LNCaP clone FGC (cell line): Measurements from ENCODE around the gene BNIPL.

ENCODE experiments used
- DNase-seq: peaks from one replicate; pipeline ENCODE4 v3.0.0-alpha.2; 2011; ENCODE audit warnings: low read depth
- H3K4me3 ChIP-seq: 2 replicates; pipeline ENCODE4 v1.5.1; 2011; ENCODE audit warnings: mild to moderate bottlenecking, low read depth, low read length, control low read depth
- CTCF ChIP-seq: IDR thresholded peaks from 2 replicates; pipeline ENCODE4 v1.5.1; 2012; ENCODE audit warnings: mild to moderate bottlenecking; ENCODE audit not compliant: control insufficient read depth, insufficient read depth; ENCODE audit errors: extremely low read depth

The BNIPL gene

DNA sequence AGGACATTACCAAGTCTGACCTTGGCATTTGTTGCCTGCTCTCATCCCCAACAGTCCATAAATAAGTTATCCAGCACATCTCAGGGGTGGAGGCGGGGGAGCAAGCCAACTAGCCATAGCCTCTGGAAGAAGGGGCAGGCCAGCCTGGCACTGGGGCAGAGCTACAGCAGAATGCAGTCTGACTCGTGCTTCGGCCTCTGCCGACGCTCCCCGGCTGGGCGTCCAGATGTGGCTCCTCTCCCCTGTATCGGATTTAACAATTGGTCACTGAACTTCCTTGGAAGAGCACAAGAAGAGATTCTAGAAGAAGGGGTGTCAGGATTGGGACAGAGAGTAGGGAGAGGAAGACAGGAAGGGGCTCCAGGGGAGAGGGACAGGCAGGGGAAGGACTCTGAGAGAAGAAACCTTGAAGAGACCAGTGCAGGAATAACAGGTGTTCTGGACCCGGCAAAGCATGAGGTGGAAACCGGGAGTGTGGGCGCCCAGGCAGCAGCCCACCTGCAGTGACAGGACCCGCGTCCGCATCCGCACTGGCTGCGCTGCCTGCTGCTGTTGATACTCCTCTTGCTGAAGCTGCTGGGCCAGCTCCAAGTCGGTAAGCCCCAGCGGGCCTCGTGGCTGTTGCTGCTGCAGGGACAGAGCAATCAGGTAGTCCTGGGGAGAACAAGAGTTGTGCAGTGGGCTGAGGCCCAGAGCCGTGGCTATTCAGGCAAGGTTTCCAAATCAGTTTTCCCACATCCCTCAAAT, 39.1 kb upstream of the BNIPL start:
- no peak for DNase-seq
- no peak overlapping the region for H3K4me3 ChIP-seq
- no peak for TF ChIP-seq CTCF

- TF ChIP-seq CTCF, result no peak
- no peak for DNase-seq
- no peak overlapping the region for H3K4me3 ChIP-seq
These were observed 38.4 kb upstream of the BNIPL start for GRCh38 chr1:150997949-150998348.

DNA sequence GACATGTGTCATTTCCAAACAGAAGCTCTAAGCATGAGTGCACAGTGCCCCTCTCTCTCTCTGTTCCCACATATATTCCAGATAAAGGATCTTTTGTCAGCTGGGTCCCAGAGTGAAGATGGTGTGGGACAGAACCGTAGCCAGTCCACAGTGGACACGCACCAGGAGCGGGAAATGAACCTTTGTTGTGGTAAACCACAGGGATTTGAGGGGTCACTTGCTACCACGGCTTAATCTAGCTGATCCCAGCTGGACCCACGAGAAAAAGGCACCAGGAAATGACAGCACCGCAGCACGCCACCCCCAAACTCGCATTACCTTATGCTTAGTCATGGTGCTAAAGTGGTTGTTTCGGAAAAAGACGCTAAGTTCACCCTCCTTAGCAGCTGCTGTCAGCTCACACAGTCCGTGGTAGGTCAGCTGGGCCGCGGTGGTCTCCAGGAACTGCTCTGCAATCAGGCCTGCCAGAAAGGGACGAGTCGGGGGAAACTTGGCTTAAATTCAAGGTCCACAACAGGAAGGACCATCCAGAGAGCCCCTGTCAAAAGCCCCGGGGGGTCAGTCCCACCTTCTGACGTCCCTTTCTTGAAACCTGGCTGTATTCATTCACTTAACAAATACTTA, 37.2 kb upstream of the BNIPL start:
- TF ChIP-seq CTCF, result no peak
- DNase-seq, result no peak
- H3K4me3 ChIP-seq, result no peak overlapping the region

- TF ChIP-seq CTCF, result no peak
- H3K4me3 ChIP-seq, result no peak overlapping the region
- no peak for DNase-seq
These were observed 36.5 kb upstream of the BNIPL start for GRCh38 chr1:150999926-151000325.

DNA sequence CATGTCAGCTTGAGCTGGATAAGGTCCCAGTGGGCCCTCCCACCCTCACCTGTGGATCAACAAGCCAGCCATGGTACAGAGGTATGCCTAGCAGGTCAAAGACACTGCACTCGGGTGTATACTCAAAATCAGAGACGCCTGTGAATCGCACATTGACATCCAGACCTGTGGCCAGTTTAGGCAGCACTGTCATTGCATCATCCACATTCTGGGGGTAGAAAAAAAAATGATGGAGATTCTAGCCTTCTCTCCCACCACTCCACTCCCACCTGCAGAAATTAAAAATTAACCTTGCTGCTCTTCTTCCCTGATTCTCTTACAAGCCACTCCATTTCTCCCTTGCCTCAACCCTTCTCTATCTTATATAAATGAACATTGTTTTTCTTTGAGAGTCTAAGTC, 36.0 kb upstream of the BNIPL start:
- DNase-seq, result no peak
- TF ChIP-seq CTCF, result no peak
- H3K4me3 ChIP-seq, result no peak overlapping the region

DNA sequence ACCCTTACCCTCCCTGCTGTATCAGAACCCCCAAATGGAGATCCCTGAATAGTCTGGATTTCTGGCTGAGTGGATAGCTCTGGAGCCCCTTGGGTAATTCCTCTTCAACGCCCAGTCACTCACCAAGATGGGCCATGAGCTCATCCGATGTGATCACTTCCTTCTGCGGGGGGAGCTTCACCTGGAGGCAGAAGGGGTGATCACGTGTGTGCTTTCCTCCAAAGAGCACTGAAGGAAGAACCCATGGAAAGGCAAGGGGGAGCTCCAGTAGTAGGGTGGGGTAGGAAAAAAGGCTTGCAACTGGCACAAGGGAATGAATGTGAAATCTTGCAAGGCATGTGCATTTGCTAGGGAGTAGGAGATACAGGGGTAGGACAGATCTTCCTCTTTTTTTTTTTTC, 34.8 kb upstream of the BNIPL start:
- TF ChIP-seq CTCF, result no peak
- H3K4me3 ChIP-seq, result no peak overlapping the region
- DNase-seq, result no peak

- no peak for TF ChIP-seq CTCF
- DNase-seq, result no peak
- no peak overlapping the region for H3K4me3 ChIP-seq
These were observed 34.3 kb upstream of the BNIPL start for GRCh38 chr1:151002051-151002450.
